Measurements from ENCODE around the gene LRRC49.
"Not testable (repeated sequence)": the region's sequence is repeated elsewhere in the genome, so short reads cannot be mapped to it uniquely, and the experiment has no call there.

LRRC49 gene

DNA sequence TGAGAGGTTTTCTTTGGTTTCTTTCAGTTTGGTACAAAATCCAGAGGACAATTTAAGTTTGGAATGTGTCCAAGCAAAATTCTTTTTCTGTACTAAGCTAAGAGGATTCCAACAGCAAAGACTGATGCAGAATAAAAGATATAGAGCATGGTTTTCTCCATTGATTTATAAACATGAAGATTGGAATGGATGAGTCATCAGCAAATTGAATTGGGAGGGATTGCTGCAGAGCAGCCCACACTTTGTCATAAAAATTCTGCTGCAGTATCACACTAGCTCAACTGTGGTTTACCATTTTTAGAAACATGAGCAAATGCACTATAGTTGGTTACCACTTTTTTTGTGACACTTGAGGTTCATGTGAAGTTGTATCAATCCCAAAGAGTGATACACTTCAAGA is 22.6 kb upstream of the LRRC49 start:
- 0 out of 2 replicates have a peak, but pooled peaks have one; percentile 15 for TF ChIP-seq ZFP3 (CRISPR knock-in tag; IDR thresholded peaks at IDR 0.05)
- TF ChIP-seq, protein P1, sequence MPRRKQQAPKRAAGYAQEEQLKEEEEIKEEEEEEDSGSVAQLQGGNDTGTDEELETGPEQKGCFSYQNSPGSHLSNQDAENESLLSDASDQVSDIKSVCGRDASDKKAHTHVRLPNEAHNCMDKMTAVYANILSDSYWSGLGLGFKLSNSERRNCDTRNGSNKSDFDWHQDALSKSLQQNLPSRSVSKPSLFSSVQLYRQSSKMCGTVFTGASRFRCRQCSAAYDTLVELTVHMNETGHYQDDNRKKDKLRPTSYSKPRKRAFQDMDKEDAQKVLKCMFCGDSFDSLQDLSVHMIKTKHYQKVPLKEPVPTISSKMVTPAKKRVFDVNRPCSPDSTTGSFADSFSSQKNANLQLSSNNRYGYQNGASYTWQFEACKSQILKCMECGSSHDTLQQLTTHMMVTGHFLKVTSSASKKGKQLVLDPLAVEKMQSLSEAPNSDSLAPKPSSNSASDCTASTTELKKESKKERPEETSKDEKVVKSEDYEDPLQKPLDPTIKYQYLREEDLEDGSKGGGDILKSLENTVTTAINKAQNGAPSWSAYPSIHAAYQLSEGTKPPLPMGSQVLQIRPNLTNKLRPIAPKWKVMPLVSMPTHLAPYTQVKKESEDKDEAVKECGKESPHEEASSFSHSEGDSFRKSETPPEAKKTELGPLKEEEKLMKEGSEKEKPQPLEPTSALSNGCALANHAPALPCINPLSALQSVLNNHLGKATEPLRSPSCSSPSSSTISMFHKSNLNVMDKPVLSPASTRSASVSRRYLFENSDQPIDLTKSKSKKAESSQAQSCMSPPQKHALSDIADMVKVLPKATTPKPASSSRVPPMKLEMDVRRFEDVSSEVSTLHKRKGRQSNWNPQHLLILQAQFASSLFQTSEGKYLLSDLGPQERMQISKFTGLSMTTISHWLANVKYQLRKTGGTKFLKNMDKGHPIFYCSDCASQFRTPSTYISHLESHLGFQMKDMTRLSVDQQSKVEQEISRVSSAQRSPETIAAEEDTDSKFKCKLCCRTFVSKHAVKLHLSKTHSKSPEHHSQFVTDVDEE (CRISPR knock-in tag; IDR thresholded peaks at IDR 0.05), result no peak
- TF ChIP-seq ZNF8 (CRISPR knock-in tag; IDR thresholded peaks at IDR 0.05), result no peak
- no peak for TF ChIP-seq BACH2 (CRISPR knock-in tag; IDR thresholded peaks at IDR 0.05; ENCODE audit: borderline replicate concordance)
- TF ChIP-seq, protein P2, sequence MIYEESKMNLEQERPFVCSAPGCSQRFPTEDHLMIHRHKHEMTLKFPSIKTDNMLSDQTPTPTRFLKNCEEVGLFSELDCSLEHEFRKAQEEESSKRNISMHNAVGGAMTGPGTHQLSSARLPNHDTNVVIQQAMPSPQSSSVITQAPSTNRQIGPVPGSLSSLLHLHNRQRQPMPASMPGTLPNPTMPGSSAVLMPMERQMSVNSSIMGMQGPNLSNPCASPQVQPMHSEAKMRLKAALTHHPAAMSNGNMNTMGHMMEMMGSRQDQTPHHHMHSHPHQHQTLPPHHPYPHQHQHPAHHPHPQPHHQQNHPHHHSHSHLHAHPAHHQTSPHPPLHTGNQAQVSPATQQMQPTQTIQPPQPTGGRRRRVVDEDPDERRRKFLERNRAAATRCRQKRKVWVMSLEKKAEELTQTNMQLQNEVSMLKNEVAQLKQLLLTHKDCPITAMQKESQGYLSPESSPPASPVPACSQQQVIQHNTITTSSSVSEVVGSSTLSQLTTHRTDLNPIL (CRISPR knock-in tag; IDR thresholded peaks at IDR 0.05; ENCODE audit: low read depth), result peak; percentile 62; the same call in 1 of the 2 replicates
- TF ChIP-seq, protein P3, sequence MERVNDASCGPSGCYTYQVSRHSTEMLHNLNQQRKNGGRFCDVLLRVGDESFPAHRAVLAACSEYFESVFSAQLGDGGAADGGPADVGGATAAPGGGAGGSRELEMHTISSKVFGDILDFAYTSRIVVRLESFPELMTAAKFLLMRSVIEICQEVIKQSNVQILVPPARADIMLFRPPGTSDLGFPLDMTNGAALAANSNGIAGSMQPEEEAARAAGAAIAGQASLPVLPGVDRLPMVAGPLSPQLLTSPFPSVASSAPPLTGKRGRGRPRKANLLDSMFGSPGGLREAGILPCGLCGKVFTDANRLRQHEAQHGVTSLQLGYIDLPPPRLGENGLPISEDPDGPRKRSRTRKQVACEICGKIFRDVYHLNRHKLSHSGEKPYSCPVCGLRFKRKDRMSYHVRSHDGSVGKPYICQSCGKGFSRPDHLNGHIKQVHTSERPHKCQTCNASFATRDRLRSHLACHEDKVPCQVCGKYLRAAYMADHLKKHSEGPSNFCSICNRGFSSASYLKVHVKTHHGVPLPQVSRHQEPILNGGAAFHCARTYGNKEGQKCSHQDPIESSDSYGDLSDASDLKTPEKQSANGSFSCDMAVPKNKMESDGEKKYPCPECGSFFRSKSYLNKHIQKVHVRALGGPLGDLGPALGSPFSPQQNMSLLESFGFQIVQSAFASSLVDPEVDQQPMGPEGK (CRISPR knock-in tag; IDR thresholded peaks at IDR 0.05; ENCODE audit: borderline replicate concordance), result 0 out of 2 replicates have a peak, but pooled peaks have one; percentile 33
- 0 out of 2 replicates have a peak, but pooled peaks have one; percentile 42 for TF ChIP-seq SNAI2 (CRISPR knock-in tag; IDR thresholded peaks at IDR 0.05)
- no peak for TF ChIP-seq GLIS3 (CRISPR knock-in tag; IDR thresholded peaks at IDR 0.05)
- no peak for TF ChIP-seq TCF4 (CRISPR knock-in tag; IDR thresholded peaks at IDR 0.05; ENCODE audit: borderline replicate concordance)
- no peak for TF ChIP-seq ZFP30 (CRISPR knock-in tag; IDR thresholded peaks at IDR 0.05)
- no peak for TF ChIP-seq ARNTL (CRISPR knock-in tag; IDR thresholded peaks at IDR 0.05; ENCODE audit: borderline replicate concordance, low read depth)
- 0 out of 2 replicates have a peak, but pooled peaks have one; percentile 55 for TF ChIP-seq CSDC2 (CRISPR knock-in tag; IDR thresholded peaks at IDR 0.05)
- TF ChIP-seq, protein P4, sequence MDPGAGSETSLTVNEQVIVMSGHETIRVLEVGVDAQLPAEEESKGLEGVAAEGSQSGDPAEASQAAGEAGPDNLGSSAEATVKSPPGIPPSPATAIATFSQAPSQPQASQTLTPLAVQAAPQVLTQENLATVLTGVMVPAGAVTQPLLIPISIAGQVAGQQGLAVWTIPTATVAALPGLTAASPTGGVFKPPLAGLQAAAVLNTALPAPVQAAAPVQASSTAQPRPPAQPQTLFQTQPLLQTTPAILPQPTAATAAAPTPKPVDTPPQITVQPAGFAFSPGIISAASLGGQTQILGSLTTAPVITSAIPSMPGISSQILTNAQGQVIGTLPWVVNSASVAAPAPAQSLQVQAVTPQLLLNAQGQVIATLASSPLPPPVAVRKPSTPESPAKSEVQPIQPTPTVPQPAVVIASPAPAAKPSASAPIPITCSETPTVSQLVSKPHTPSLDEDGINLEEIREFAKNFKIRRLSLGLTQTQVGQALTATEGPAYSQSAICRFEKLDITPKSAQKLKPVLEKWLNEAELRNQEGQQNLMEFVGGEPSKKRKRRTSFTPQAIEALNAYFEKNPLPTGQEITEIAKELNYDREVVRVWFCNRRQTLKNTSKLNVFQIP (CRISPR knock-in tag; IDR thresholded peaks at IDR 0.05; ENCODE audit: borderline replicate concordance, low read depth), result no peak
- TF ChIP-seq ZC3H10 (CRISPR knock-in tag; IDR thresholded peaks at IDR 0.05), result peak; percentile 69; the same call in 1 of the 2 replicates
- peak; percentile 96 for TF ChIP-seq ISL1 (CRISPR knock-in tag; IDR thresholded peaks at IDR 0.05)
- no peak for TF ChIP-seq OSR1 (CRISPR knock-in tag; IDR thresholded peaks at IDR 0.05)
- TF ChIP-seq TOX (CRISPR knock-in tag; IDR thresholded peaks at IDR 0.05; ENCODE audit: borderline replicate concordance), result no peak
- TF ChIP-seq ZNF565 (CRISPR knock-in tag; conservative IDR thresholded peaks at IDR 0.05; ENCODE audit: low read depth), result no peak
- no peak for TF ChIP-seq RARB (CRISPR knock-in tag; IDR thresholded peaks at IDR 0.05)
- ATAC-seq, result peak; percentile 88

DNA sequence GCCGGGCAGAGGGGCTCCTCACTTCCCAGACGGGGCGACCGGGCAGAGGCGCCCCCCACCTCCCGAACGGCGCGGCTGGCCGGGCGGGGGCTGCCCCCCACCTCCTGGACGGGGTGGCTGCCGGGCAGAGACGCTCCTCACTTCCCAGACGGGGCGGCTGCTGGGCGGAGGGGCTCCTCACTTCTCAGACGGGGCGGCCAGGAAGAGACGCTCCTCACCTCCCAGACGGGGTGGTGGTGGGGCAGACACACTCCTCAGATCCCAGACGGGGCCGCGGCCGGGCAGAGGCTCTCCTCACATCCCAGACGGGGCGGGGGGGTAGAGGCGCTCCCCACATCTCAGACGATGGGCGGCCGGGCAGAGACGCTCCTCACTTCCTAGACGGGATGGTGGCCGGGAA is 21.1 kb upstream of the LRRC49 start:
- not testable (repeated sequence) for ATAC-seq

DNA sequence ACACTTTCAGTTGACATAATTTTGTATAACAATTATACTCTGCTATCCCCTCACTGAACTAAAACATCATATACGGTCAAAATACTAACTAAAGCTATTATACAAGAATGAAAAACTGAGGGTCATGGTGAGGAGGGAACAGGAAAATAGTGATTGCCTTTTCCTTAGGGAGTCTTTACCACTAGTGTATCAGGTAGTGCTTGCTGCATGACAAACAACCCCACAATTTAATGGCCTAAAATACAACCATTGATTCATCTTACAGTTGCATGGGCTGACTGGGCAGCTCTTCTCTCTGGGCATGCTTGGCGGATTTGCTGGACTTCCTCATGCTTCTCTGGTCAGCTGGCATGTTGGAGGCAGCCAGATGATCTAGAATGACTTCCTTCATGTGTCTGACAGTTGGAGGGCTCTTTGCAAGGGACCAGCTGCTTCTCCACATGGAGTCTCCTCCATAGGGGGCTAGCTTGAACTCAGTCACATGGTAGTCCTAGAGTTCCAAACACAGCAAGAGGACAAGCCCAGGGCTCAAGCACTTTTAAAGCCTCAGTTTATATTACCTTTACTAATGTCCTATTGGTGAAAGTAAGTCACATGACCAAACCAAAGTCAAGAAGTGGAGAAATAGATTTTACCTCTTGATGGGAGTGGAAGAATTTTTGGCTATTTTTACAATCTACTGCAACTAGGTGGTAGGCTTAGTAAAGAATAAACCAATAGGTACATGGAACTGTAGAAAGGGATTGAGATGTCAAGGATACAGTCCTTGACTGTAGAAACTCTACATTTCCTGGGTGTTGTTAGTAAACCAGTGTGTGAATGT is 19.2 kb upstream of the LRRC49 start:
- no peak for ATAC-seq
- TF ChIP-seq CSDC2 (CRISPR knock-in tag; IDR thresholded peaks at IDR 0.05) (no peak), ESRRG (CRISPR knock-in tag; IDR thresholded peaks at IDR 0.05) (no peak), RARB (CRISPR knock-in tag; IDR thresholded peaks at IDR 0.05) (no peak), ZC3H10 (CRISPR knock-in tag; IDR thresholded peaks at IDR 0.05) (no peak), TCF4 (CRISPR knock-in tag; IDR thresholded peaks at IDR 0.05; ENCODE audit: borderline replicate concordance) (no peak), ARNTL (CRISPR knock-in tag; IDR thresholded peaks at IDR 0.05; ENCODE audit: borderline replicate concordance, low read depth) (no peak)
- TF ChIP-seq, protein P5, sequence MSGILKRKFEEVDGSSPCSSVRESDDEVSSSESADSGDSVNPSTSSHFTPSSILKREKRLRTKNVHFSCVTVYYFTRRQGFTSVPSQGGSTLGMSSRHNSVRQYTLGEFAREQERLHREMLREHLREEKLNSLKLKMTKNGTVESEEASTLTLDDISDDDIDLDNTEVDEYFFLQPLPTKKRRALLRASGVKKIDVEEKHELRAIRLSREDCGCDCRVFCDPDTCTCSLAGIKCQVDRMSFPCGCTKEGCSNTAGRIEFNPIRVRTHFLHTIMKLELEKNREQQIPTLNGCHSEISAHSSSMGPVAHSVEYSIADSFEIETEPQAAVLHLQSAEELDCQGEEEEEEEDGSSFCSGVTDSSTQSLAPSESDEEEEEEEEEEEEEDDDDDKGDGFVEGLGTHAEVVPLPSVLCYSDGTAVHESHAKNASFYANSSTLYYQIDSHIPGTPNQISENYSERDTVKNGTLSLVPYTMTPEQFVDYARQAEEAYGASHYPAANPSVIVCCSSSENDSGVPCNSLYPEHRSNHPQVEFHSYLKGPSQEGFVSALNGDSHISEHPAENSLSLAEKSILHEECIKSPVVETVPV (CRISPR knock-in tag; IDR thresholded peaks at IDR 0.05), result no peak
- TF ChIP-seq, protein P2 (CRISPR knock-in tag; IDR thresholded peaks at IDR 0.05; ENCODE audit: low read depth), result no peak
- TF ChIP-seq, protein P4 (CRISPR knock-in tag; IDR thresholded peaks at IDR 0.05; ENCODE audit: borderline replicate concordance, low read depth), result no peak
